GM12878 (cell line): Measurements from ENCODE around the gene SPR. TPM values are rescaled to one million over a fixed set of nuclear protein-coding genes. Genes with fewer than 3 reads are reported as not detected.

Experiments
- ESRRA ChIP-seq: IDR thresholded peaks from 2 replicates; pipeline ENCODE4 v1.6.1; 2012; ENCODE audit warnings: mild to moderate bottlenecking, low read length, improper control_type of control experiment
- JUNB ChIP-seq: IDR thresholded peaks from 2 replicates; pipeline ENCODE4 v1.6.1; 2016; ENCODE audit warnings: antibody characterized with exemption, mild to moderate bottlenecking
- REST ChIP-seq: IDR thresholded peaks from 2 replicates; pipeline ENCODE4 v1.6.1; 2012; ENCODE audit warnings: mild to moderate bottlenecking, low read depth, low read length
- SMAD5 ChIP-seq: IDR thresholded peaks from 2 replicates; pipeline ENCODE4 v1.6.1; 2016; ENCODE audit warnings: antibody characterized with exemption, low read depth
- ZNF592 ChIP-seq: fragments of 450-650 bp; IDR thresholded peaks from 2 replicates; pipeline ENCODE4 v1.6.1; 2017; ENCODE audit warnings: mild to moderate bottlenecking, moderate library complexity
- polyA plus RNA-seq, 11 experiments: library from polyadenylated mRNA; depleted of rRNA in 4 of 11; unstranded in 6 of 11; stranded (reverse) in 5 of 11; fragments of >200 nt; fragmentation: Nextera tagmentation in 4 of 11; fragmentation: Illumina TruSeq in 1 of 11; extraction: Ambion mirVana in 4 of 11; extraction: Trizol in 1 of 11; gene quantifications; 1 replicate in 1 of 11; 2 replicates in 10 of 11; pipeline versions ENCODE4 v1.2.1 to v1.2.3, GENCODE V29; 2011 to 2016; ENCODE audit warnings: inconsistent platforms in 2 of 11, missing spikeins in 2 of 11, low read depth in 1 of 11
- total RNA-seq, 4 experiments: library from RNA; depleted of rRNA in 3 of 4; stranded (reverse); fragments of >200 nt in 3 of 4; fragmentation: Illumina TruSeq in 1 of 4; extraction: Trizol in 1 of 4; gene quantifications; 2 replicates each; pipeline versions ENCODE4 v1.2.1 to v1.2.3, GENCODE V29; 2013 to 2021
- TF ChIP-seq, protein P1 (sequence below): IDR thresholded peaks from 2 replicates; pipeline ENCODE4 v1.6.1; 2012; ENCODE audit warnings: low read depth, low read length, improper control_type of control experiment

SPR gene
- total and polyA plus RNA-seq, 10 of the 15 experiments (the other 5 are each of a cell fraction or from before 2014, with no cell fraction given): 0.68 to 7.8 (median 2.5) TPM

GRCh38 chr2:72931280-72931910 is 44.2 kb downstream of the SPR start (continued):
- TF ChIP-seq, protein P1, sequence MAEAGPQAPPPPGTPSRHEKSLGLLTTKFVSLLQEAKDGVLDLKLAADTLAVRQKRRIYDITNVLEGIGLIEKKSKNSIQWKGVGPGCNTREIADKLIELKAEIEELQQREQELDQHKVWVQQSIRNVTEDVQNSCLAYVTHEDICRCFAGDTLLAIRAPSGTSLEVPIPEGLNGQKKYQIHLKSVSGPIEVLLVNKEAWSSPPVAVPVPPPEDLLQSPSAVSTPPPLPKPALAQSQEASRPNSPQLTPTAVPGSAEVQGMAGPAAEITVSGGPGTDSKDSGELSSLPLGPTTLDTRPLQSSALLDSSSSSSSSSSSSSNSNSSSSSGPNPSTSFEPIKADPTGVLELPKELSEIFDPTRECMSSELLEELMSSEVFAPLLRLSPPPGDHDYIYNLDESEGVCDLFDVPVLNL: no peak
- no peak for TF ChIP-seq REST
- TF ChIP-seq SMAD5: no peak
- TF ChIP-seq ESRRA: no peak
- no peak for TF ChIP-seq ZNF592
- TF ChIP-seq JUNB: no peak
